Activated T-cell treated with anti-CD3 and anti-CD28 coated beads for 1 hour (primary cell): ENCODE data around the gene HIVEP3.
"Not testable (repeated sequence)": the region's sequence is repeated elsewhere in the genome, so short reads cannot be mapped to it uniquely, and the experiment has no call there.

Experiments
- DNase-seq: peaks from one replicate; pipeline ENCODE4 v3.0.0-alpha.2; 2020; ENCODE audit warnings: low read depth

The HIVEP3 gene

GRCh38 chr1:41558761-41559171, 360.0 kb downstream of the HIVEP3 start:
- DNase-seq, result no peak

- no peak for DNase-seq
These were observed 360.8 kb downstream of the HIVEP3 start for GRCh38 chr1:41557751-41558455.

- not testable (repeated sequence) for DNase-seq
These were observed 364.0 kb downstream of the HIVEP3 start for GRCh38 chr1:41554746-41555145.

GRCh38 chr1:41547781-41548560, 370.8 kb downstream of the HIVEP3 start:
- DNase-seq, result no peak

- no peak for DNase-seq
These were observed 371.4 kb downstream of the HIVEP3 start for GRCh38 chr1:41547336-41547735.

- DNase-seq, result no peak
These were observed 371.9 kb downstream of the HIVEP3 start for GRCh38 chr1:41546833-41547135.

- no peak for DNase-seq
These were observed 372.5 kb downstream of the HIVEP3 start for GRCh38 chr1:41545996-41546832.

- DNase-seq, result no peak
These were observed 376.4 kb downstream of the HIVEP3 start for GRCh38 chr1:41542196-41542930.

GRCh38 chr1:41541592-41541952, 377.1 kb downstream of the HIVEP3 start:
- no peak for DNase-seq

GRCh38 chr1:41540886-41541591, 377.7 kb downstream of the HIVEP3 start:
- no peak for DNase-seq

- DNase-seq, result no peak
These were observed 378.7 kb downstream of the HIVEP3 start for GRCh38 chr1:41539999-41540398.

- no peak for DNase-seq
These were observed 379.3 kb downstream of the HIVEP3 start for GRCh38 chr1:41539418-41539805.

GRCh38 chr1:41538741-41539417, 379.8 kb downstream of the HIVEP3 start:
- DNase-seq, result no peak

GRCh38 chr1:41537788-41538351, 380.9 kb downstream of the HIVEP3 start:
- no peak for DNase-seq

GRCh38 chr1:41537251-41537650, 381.5 kb downstream of the HIVEP3 start:
- no peak for DNase-seq

- no peak for DNase-seq
These were observed 382.3 kb downstream of the HIVEP3 start for GRCh38 chr1:41536361-41536802.

- no peak for DNase-seq
These were observed 383.0 kb downstream of the HIVEP3 start for GRCh38 chr1:41535716-41536115.

GRCh38 chr1:41535276-41535675, 383.4 kb downstream of the HIVEP3 start:
- DNase-seq, result no peak

GRCh38 chr1:41534181-41535076, 384.3 kb downstream of the HIVEP3 start:
- no peak for DNase-seq

- DNase-seq, result no peak
These were observed 385.0 kb downstream of the HIVEP3 start for GRCh38 chr1:41533731-41534080.
